GM12864 (cell line): ENCODE measurements around the gene RAB36.

Experiments
- DNase-seq: peaks from one replicate; pipeline ENCODE4 v3.0.0-alpha.2; 2011; ENCODE audit warnings: low read depth
- H3K4me3 ChIP-seq: 2 replicates; pipeline ENCODE4 v1.5.1; 2011; ENCODE audit warnings: mild to moderate bottlenecking, low read depth, low read length, control low read depth
- CTCF ChIP-seq: IDR thresholded peaks from 2 replicates; pipeline ENCODE4 v1.5.1; 2011; ENCODE audit warnings: low read depth, mild to moderate bottlenecking, moderate library complexity, low read length, control low read depth, inconsistent platforms; ENCODE audit errors: missing control alignments

The RAB36 gene

GRCh38 chr22:23127055-23127756 is 18.1 kb upstream of the RAB36 start:
- TF ChIP-seq CTCF: no peak
- no peak overlapping the region for H3K4me3 ChIP-seq
- DNase-seq: no peak

GRCh38 chr22:23127788-23128187 is 17.5 kb upstream of the RAB36 start:
- DNase-seq: no peak
- no peak overlapping the region for H3K4me3 ChIP-seq
- TF ChIP-seq CTCF: no peak

GRCh38 chr22:23128269-23129108 is 16.8 kb upstream of the RAB36 start:
- H3K4me3 ChIP-seq: no peak overlapping the region
- peak; percentile 84 for TF ChIP-seq CTCF
- DNase-seq: no peak

- no peak overlapping the region for H3K4me3 ChIP-seq
These were observed 16.1 kb upstream of the RAB36 start for GRCh38 chr22:23129149-23129548.

GRCh38 chr22:23130697-23131096 is 14.6 kb upstream of the RAB36 start:
- no peak for DNase-seq

More at GRCh38 chr22:23129149-23129548, 16.1 kb upstream of the RAB36 start:
- DNase-seq: no peak
- TF ChIP-seq CTCF: no peak

GRCh38 chr22:23131931-23132330 is 13.3 kb upstream of the RAB36 start:
- no peak for TF ChIP-seq CTCF
- DNase-seq: no peak
- H3K4me3 ChIP-seq: no peak overlapping the region

More at GRCh38 chr22:23130697-23131096, 14.6 kb upstream of the RAB36 start:
- H3K4me3 ChIP-seq: no peak overlapping the region
- TF ChIP-seq CTCF: no peak
